HG02981 (cell line): ENCODE data around the gene C7orf57.

Experiments used
- ATAC-seq: cut with Tn5 transposase; IDR thresholded peaks from one replicate; pipeline ENCODE4 v1.9.1; 2021; ENCODE audit warnings: mild to moderate bottlenecking, moderate library complexity; ENCODE audit not compliant: unreplicated experiment

C7orf57 gene

GRCh38 chr7:48084727-48085432, 49.5 kb downstream of the C7orf57 start:
- peak; percentile 56 for ATAC-seq

DNA sequence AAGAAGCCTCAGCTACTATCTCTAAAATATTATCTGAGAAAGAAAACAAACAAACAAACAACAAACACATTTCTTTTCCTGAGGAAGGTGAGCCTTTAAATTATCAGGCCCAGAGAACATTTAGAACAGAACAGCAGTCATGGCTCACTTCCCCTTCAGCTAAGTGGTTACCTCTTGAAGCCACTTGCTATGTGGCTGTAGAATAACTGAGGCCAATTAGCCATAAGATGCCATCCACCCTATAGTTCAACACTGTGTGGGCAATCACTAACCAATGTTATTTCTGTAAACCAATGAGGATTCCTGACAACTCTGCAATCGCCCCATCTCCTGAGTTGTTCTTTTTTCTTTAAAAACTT, 50.1 kb downstream of the C7orf57 start:
- no peak for ATAC-seq

- ATAC-seq: no peak
Measured at GRCh38 chr7:48085942-48086341, 50.6 kb downstream of the C7orf57 start.

DNA sequence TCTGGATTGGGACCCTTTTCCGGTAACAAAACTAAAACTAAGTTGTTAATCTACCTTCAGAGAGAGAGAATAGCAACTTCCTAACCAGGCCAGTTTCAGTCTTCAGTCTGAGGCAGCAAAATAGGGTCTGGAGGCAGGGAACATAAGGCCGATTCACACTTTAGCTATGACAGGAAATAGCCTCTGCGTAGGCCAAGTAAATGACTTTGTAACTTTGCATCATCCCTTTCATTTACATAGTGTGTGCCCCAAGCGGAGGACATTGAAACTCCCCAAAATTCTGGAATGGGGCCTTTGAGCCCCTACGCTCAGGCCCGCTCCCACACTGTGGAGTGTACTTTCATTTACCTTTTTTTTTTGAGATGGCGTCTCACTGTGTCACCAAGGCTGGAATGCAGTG, 52.0 kb downstream of the C7orf57 start:
- no peak for ATAC-seq

GRCh38 chr7:48088559-48089045, 53.3 kb downstream of the C7orf57 start:
- peak; percentile 55 for ATAC-seq

GRCh38 chr7:48089046-48090003, 54.0 kb downstream of the C7orf57 start, which contains the start of gene UPP1:
TSS of gene UPP1 (plus strand) at chr7:48089265. CDS start at chr7:48094784, 5,519 bp downstream.
- peak; percentile 52 for ATAC-seq

DNA sequence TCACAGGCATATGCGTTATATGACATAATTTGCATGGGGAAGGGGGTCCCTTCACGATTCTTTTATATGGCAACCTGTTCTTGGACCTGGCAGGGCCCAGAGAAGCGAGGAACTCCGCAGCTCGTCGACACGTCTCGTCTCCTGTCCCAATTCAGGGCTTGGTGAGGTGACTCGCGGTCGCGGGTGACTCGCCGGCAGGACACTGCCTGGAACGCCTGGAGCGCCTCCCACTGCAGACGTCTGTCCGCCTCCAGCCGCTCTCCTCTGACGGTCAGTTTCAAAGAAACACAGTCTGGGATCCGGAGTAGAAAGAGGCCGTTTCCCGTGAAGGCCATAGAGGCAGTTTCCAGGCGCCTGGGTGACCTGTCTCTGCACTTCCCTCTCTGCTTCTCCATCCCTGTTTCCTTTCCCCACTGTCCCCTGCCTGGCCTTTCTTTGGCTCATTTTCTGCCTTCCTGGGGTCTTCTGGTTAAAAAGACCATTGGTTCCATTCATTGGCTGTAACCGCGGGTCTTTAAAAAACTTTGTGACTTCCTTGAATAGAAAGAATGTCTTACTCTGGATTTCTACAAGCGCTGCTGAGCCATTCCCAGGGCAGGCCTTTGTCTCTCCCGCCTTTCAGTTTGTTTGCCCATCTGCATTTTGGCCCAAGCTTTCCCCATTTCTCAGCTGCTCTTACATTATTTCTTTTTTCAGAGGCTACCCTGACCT, 54.9 kb downstream of the C7orf57 start:
- no peak for ATAC-seq

DNA sequence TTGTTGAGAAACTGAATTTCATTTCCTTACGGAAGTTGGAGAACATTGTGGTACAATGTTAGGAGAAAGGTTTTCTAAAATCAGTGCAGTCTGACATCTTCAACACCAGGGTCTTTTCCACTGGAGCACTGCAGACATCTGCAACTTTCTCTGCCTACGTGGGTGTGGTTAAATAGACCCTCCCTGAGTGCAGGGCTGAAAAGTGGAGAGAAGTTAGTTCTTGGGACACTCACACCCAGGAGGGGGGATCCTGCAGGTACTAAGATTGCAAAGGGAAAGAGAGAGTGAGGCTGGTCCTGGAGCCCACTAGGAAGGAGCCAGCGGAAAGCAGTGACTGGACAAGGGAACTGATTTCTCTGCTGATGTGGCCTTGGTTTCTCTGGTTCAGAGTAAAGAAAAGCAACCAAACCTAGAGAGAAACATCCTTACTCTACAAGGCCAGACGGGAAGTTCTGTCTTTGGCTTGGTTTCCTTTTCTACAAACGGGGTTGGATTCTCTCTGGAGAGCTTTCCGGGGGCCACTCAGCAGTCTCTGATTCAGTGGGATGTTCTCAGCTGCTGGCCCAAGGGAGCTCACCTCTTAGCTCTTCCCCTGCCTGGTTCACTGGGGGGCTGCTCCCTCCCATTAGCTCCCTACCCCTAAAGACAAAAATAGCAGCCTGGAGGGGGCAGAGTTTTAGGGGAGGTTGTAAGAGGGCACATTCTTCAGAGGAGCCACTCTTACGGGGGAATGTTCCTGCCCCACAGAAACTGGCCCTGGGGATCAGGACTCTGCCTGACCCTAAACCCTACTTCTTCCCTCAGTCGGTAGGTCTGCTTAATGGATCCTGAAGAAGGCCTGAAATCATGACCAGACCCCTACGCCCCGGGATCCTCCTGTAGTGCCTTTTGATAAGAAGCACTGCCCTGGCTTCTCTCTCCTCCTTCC, 56.4 kb downstream of the C7orf57 start:
- no peak for ATAC-seq

GRCh38 chr7:48094861-48095293, 59.5 kb downstream of the C7orf57 start:
- no peak for ATAC-seq

GRCh38 chr7:48096273-48096672, 60.9 kb downstream of the C7orf57 start:
- ATAC-seq: no peak

GRCh38 chr7:48097521-48098231, 62.3 kb downstream of the C7orf57 start:
- ATAC-seq: no peak

- no peak for ATAC-seq
Measured at GRCh38 chr7:48098846-48099245, 63.5 kb downstream of the C7orf57 start.

GRCh38 chr7:48099781-48100180, 64.4 kb downstream of the C7orf57 start:
- no peak for ATAC-seq

- no peak for ATAC-seq
Measured at GRCh38 chr7:48101352-48101751, 66.0 kb downstream of the C7orf57 start.

DNA sequence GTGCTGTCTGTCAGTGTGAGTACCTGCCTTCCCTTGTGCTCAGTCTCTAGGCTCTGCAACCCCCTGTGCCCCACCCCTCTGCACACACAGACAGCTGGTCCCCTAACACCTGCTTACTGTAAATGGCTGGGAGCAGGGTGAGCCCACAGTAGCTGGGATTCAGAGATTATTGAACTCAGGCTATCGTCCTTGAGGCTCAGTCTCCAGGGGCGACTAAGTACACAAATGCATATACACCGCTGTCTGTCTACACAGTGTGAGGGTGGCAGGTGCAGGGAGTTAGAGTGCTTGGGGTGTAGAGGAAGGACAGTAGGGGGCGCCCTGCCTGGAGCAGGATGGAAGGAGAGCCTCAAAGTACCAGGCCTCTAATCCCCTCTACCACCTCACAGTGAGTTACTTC, 66.6 kb downstream of the C7orf57 start:
- no peak for ATAC-seq

DNA sequence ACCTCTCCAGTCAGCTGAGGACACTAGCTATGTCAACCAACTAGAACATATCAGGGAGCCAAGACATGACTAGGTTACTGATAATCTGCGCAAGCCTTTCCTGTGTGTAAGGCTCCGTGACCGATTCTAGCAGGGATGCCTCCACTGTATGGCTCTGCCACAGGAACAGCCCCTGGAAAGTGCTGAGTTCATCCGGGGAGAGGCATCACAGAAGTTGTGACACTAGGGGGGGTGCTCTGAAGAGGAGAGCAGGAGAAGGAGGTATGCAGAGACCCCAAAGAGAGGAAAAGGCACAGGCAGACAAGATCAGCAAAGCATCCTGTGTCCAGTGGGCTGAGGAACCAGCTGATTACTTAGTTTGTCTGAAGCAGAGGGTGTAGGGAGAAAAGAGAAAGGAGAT, 67.2 kb downstream of the C7orf57 start:
- ATAC-seq: no peak

DNA sequence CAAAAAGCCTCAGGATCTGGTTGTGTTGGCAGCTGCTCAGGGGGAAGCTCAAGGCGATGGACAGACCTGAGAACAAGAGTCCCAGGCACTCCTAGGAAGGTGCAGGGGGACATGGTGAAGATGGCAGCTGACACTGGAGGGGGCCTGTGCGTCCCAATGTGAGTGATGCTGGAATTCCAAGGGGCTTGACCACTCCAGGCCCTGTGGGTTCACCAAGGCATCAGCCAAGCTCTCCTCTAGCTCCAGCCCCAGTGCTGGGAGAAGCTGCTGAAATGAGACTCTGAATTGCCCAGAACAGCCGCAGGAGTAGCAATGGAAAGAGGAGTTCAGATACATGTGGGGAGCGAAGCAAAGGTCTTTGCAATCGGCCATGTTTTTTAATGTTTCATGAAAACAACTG, 69.7 kb downstream of the C7orf57 start:
- no peak for ATAC-seq

DNA sequence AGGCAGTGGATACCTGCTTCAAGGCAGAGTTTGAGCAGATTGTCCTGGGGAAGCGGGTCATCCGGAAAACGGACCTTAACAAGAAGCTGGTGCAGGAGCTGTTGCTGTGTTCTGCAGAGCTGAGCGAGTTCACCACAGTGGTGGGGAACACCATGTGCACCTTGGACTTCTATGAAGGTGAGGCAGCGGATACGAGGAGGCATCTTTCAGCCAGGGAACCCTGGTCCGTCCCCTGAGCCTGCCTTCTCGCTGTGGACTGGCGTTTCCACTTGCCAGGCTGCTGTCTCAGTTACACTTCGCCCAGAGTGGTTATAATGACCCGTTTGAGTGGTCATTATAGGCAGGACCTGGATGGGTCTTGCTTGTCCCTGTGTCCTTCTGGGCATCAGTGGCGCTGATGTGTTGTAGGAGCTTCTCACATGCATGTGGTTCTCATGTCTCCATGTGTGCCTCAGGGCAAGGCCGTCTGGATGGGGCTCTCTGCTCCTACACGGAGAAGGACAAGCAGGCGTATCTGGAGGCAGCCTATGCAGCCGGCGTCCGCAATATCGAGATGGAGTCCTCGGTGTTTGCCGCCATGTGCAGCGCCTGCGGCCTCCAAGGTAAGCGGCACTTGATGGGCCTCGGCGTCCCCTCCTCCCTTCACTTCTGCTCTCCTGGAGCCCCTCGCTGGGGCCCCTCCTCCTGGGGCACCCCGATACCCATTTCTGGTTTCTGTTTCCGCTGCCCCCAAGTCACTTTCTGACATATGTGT, 71.7 kb downstream of the C7orf57 start:
- ATAC-seq: no peak
